HUDEP-2 (cell line): Measurements from ENCODE around the gene CD300LD.
"Not testable (repeated sequence)": the region's sequence is repeated elsewhere in the genome, so short reads cannot be mapped to it uniquely, and the experiment has no call there.

Source experiments
- DNase-seq, 76 experiments: peaks; one replicate each; lab custom pipeline; 2025; ENCODE audit not compliant: unreplicated experiment in 76 of 76; lab: John Stamatoyannopoulos, UW

CD300LD gene

GRCh38 chr17:74592087-74592990 lies at the start of gene CD300LD:
Gene CD300LD, minus strand, starts transcription at chr17:74592283. Its CDS starts 81 bp downstream, at chr17:74592202.
- no peak for DNase-seq

- no peak for DNase-seq
Observed at GRCh38 chr17:74641224-74641957, 49.3 kb upstream of the CD300LD start.

- DNase-seq: no peak
Observed at GRCh38 chr17:74639704-74640151, 47.6 kb upstream of the CD300LD start.

- DNase-seq: no peak
Observed at GRCh38 chr17:74637926-74638325, 45.8 kb upstream of the CD300LD start.

GRCh38 chr17:74637265-74637664 lies 45.2 kb upstream of the CD300LD start:
- DNase-seq: no peak

GRCh38 chr17:74636541-74637085 lies 44.5 kb upstream of the CD300LD start:
- not testable (repeated sequence) for DNase-seq

GRCh38 chr17:74635418-74635817 lies 43.3 kb upstream of the CD300LD start:
- DNase-seq: no peak

GRCh38 chr17:74633326-74633725 lies 41.2 kb upstream of the CD300LD start:
- DNase-seq: no peak

- no peak for DNase-seq
Observed at GRCh38 chr17:74632617-74633016, 40.5 kb upstream of the CD300LD start.

- no peak for DNase-seq
Observed at GRCh38 chr17:74631468-74632450, 39.7 kb upstream of the CD300LD start.

GRCh38 chr17:74630251-74630650 lies 38.2 kb upstream of the CD300LD start:
- not testable (repeated sequence) for DNase-seq

- no peak for DNase-seq
Observed at GRCh38 chr17:74625661-74626060, 33.6 kb upstream of the CD300LD start.

GRCh38 chr17:74624131-74624530 lies 32.0 kb upstream of the CD300LD start:
- DNase-seq: no peak

- no peak for DNase-seq
Observed at GRCh38 chr17:74623693-74624093, 31.6 kb upstream of the CD300LD start, which contains the start of gene CD300E. Gene CD300E, minus strand, starts transcription at chr17:74623738. Its CDS starts 117 bp downstream, at chr17:74623621.

GRCh38 chr17:74619077-74619673 lies 27.1 kb upstream of the CD300LD start:
- no peak for DNase-seq

GRCh38 chr17:74618451-74618850 lies 26.4 kb upstream of the CD300LD start:
- no peak for DNase-seq

GRCh38 chr17:74616696-74617095 lies 24.6 kb upstream of the CD300LD start:
- DNase-seq: no peak

- no peak for DNase-seq
Observed at GRCh38 chr17:74612046-74612445, 20.0 kb upstream of the CD300LD start.

- no peak for DNase-seq
Observed at GRCh38 chr17:74610108-74610507, 18.0 kb upstream of the CD300LD start.

GRCh38 chr17:74608511-74608910 lies 16.4 kb upstream of the CD300LD start:
- DNase-seq: no peak
